IgD-negative memory B cell (primary cell): ENCODE data around the gene HTD2. TPM values are rescaled to one million over a fixed set of nuclear protein-coding genes. Genes with fewer than 3 reads are reported as not detected.
"Not testable (repeated sequence)": the region's sequence is repeated elsewhere in the genome, so short reads cannot be mapped to it uniquely, and the experiment has no call there.

Source experiments
- H3K27ac Mint-ChIP-seq, 3 donors: one replicate each; pipeline ENCODE4 v1.8.0; 2020 to 2022; ENCODE audit warnings: mild to moderate bottlenecking in 3 of 3, mixed read lengths in 3 of 3, moderate library complexity in 1 of 3
- H3K27me3 Mint-ChIP-seq: one replicate; pipeline ENCODE4 v1.8.0; 2021; ENCODE audit warnings: mixed read lengths
- H3K36me3 Mint-ChIP-seq: one replicate; pipeline ENCODE4 v1.8.0; 2020; ENCODE audit warnings: mild to moderate bottlenecking, mixed read lengths
- H3K4me1 Mint-ChIP-seq, 3 donors: one replicate each; pipeline ENCODE4 v1.8.0; 2020 to 2022; ENCODE audit warnings: mixed read lengths in 3 of 3, mild to moderate bottlenecking in 1 of 3
- H3K4me3 Mint-ChIP-seq, 4 donors: one replicate each; pipeline ENCODE4 v1.8.0; 2020 to 2022; ENCODE audit warnings: mild to moderate bottlenecking in 4 of 4, mixed read lengths in 4 of 4, moderate library complexity in 3 of 4
- H3K9me3 Mint-ChIP-seq, 3 donors: one replicate each; pipeline ENCODE4 v1.8.0; 2020 to 2021; ENCODE audit warnings: mixed read lengths in 3 of 3, mild to moderate bottlenecking in 1 of 3
- polyA plus RNA-seq: library from polyadenylated mRNA; unstranded; fragments of 300-500 nt; fragmentation: Illumina TruSeq; gene quantifications from one replicate; pipeline ENCODE4 v1.2.3, GENCODE V29; 2021

HTD2 gene
- polyA plus RNA-seq, 1 donor from 2014 or later: 21.1 TPM

DNA sequence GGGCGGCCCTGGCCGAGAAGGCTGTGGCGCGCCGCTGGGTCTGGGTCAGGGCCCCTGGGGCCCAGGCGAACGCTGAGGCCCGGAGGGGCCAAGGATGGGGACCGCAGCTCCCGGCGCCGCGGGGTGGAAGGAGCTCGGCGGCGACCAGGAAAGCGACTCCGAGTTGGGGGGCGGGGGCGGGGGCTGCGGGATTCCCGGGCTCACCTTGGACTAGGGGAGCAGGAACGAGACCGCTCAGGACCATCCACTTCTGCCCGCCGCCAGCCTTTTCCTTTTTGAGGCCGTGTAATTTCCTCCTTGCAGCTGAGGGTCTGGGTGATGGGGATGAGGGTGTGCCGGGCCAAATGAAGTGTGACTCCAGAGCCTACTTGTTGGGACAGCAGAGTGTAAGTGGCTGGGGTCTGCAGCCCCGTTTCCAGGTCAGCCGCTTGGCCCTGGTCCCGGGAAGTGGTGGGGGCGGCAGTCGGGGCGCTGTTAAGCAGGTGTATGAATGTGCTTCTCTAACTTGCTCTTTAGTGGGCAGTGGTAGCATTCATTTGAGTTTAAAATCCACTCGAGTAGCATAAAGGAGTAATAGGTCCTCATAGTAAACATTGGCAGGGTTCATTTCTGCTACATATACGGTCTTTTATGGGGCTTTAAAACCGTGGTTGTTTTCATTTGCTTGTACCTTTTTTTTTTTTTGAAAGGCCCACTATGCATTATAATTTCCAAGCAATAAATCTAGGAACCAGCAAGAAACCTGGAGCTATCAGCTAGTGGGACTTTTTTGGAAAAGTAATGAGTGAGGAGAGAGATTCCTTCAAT lies 27.1 kb downstream of the HTD2 start:
- H3K27ac Mint-ChIP-seq: peak overlapping the region; percentile 91 to 97 (median 97)
- no peaks in the 10 kb centered on the region for H3K9me3 Mint-ChIP-seq
- H3K27me3 Mint-ChIP-seq: no peaks in the 10 kb centered on the region
- H3K36me3 Mint-ChIP-seq: peaks cover 2% of the 10 kb centered on the region
- peaks cover 28 to 36% (median 32%) of the 10 kb centered on the region in 3 donors for H3K4me1 Mint-ChIP-seq
- peak overlapping the region; percentile 95 to 100 (median 100) for H3K4me3 Mint-ChIP-seq

DNA sequence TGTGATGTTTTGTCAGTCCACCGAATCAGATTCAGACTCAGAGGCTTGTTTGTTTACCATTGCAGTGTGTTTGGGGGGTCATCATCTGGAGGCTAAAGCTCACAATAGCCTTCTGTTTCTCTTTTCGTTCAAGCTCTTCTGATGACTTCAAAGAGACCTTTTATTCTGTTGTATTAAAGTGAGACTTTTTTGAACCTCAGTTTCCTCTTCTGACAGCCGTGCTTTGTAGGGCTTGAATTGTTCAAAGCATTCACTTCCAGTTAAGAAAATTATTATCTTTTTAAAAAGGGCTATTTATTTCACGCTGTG lies 27.6 kb downstream of the HTD2 start:
- peak overlapping the region; percentile 95 to 100 (median 100) for H3K4me3 Mint-ChIP-seq
- H3K4me1 Mint-ChIP-seq: peaks cover 34 to 41% (median 36%) of the 10 kb centered on the region in 3 donors
- H3K9me3 Mint-ChIP-seq: peaks cover 0 to 2% (median 0%) of the 10 kb centered on the region in 3 donors
- peaks cover 3% of the 10 kb centered on the region for H3K36me3 Mint-ChIP-seq
- peak overlapping the region; percentile 91 to 97 (median 97) for H3K27ac Mint-ChIP-seq
- no peaks in the 10 kb centered on the region for H3K27me3 Mint-ChIP-seq

DNA sequence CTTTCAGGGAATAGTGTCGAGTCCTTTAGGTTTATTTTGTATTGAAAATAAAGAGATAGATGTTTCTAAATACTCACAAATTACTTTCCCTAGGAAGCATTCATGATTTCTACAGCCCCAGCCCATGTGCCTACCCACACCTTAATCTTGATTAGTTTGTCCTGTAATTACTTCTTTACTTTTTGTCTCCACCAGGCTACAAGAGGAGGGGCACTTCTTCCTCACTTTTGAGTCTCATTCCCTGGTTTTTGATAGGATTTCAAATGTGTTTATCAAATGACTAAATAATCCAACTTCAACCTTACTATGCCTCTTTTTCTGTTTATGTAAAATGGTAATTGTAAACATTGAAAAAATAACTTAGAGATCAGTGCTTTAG lies 28.2 kb downstream of the HTD2 start:
- Mint-ChIP-seq H3K9me3 (peaks cover 0 to 2% (median 0%) of the 10 kb centered on the region in 3 donors), H3K36me3 (peaks cover 4% of the 10 kb centered on the region), H3K27ac (peak overlapping the region; percentile 91 to 97 (median 92)), H3K4me1 (peaks cover 39 to 46% (median 42%) of the 10 kb centered on the region in 3 donors), H3K27me3 (no peaks in the 10 kb centered on the region), H3K4me3 (peak overlapping the region; percentile 95 to 100 (median 100))

DNA sequence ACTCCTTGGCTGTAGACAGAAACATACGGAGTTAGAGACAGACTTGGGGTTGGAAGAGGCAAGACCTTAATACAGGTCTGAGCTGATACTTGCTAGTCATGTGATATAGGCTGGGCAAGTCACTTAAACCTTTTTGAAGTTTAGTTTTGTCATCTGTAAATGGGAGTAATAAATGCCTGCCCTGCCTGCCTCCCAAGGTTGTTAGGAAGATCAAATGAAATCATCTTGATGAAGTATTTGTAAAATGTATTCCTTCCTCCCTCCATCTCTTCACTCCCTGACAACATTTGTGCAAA lies 29.3 kb downstream of the HTD2 start:
- H3K4me3 Mint-ChIP-seq: peak overlapping the region; percentile 95 to 100 (median 100)
- peak overlapping the region; percentile 91 to 97 (median 92) for H3K27ac Mint-ChIP-seq
- peaks cover 3% of the 10 kb centered on the region for H3K36me3 Mint-ChIP-seq
- H3K4me1 Mint-ChIP-seq: peaks cover 41 to 46% (median 42%) of the 10 kb centered on the region in 3 donors
- H3K9me3 Mint-ChIP-seq: peaks cover 0 to 2% (median 0%) of the 10 kb centered on the region in 3 donors
- H3K27me3 Mint-ChIP-seq: no peaks in the 10 kb centered on the region

DNA sequence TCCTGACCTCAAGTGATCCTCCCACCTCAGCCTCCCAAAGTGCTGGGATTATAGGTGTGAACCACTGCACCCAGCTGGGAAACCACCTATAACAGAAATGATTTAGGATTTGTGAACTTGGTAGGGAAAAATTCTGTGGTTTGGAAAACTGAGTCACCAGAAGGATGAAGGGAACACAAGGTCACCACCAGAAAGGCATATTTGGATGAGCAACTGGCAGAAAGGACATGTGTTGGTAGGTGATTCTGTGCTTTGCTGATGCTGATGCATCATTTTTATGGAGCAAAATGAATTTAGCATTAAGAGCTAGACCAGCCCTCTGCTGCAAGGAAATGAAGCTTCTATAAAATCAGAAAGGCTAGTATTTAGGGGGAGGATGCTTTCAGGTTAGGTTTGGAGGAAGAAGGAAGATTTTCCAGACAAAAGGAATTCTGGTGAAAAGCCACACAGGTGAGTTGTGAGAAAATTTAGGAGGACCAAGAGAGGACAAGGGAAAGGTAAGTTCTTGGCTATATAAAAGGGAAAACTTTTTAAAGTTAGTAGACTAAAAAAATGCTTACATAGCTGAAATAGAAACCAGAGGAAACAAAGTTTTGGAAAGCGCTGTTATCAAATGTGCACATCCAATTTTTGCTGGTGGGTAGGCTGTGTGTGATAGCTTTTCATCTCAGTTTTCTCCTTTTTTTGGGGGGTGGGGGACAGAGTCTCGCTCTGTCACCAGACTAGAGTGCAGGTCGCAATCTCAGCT lies 30.0 kb downstream of the HTD2 start:
- Mint-ChIP-seq H3K4me1 (peaks cover 44 to 48% (median 46%) of the 10 kb centered on the region in 3 donors), H3K27me3 (no peaks in the 10 kb centered on the region), H3K9me3 (peaks cover 0 to 2% (median 0%) of the 10 kb centered on the region in 3 donors), H3K27ac (peak overlapping the region; percentile 64 to 97 (median 91)), H3K4me3 (peak overlapping the region in 3 of 4 donors; percentile 35 to 95 (median 76)), H3K36me3 (peaks cover 6% of the 10 kb centered on the region)

DNA sequence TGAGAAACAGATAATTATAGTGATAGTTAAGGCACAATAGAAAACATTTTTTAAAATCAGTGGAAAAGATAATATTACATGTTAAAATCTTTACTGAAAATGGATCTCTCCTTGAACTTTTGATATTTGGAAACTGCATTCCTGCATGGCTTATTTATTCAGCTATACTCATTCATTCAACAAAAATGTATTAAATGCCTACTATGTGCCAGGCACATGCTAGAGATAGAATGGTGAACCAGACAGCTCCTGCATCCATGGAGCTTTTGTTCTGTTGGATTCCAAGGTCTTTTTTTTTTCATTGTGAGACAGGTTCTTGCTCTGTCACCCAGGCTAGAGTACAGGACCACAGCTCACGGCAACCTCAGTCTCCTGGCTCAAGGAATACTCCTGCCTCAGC lies 30.9 kb downstream of the HTD2 start:
- Mint-ChIP-seq H3K27ac (peak overlapping the region in 2 of 3 donors; percentile 76 to 91), H3K36me3 (peaks cover 6% of the 10 kb centered on the region), H3K4me3 (peak overlapping the region in 2 of 4 donors; percentile 24 to 95), H3K4me1 (peaks cover 43 to 52% (median 46%) of the 10 kb centered on the region in 3 donors), H3K27me3 (no peaks in the 10 kb centered on the region), H3K9me3 (peaks cover 0 to 2% (median 0%) of the 10 kb centered on the region in 3 donors)

DNA sequence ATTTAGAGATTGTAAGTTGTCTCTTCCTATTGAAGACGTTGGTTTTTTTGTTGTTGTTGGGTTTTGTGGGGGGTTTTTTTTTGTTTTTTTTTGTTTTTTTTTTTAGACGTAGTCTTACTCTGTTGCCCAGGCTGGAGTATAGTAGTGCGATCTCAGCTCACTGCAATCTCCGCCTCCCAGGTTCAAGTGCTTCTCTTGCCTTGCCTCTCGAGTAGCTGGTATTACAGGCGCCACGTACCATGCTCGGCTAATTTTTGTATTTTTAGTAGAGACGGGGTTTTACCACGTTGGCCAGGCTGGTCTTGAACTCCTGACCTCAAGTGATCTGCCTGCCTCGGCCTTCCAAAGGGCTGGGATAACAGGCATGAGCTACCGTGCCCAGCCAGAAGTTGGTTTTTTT lies 32.8 kb downstream of the HTD2 start:
- not testable (repeated sequence) for H3K9me3 Mint-ChIP-seq, H3K27me3 Mint-ChIP-seq
- peaks cover 11% of the 10 kb centered on the region for H3K36me3 Mint-ChIP-seq
- peaks cover 43 to 66% (median 58%) of the 10 kb centered on the region in 3 donors for H3K4me1 Mint-ChIP-seq
- peak overlapping the region in 2 of 3 donors; percentile 91 to 94 for H3K27ac Mint-ChIP-seq
- H3K4me3 Mint-ChIP-seq: peak overlapping the region; percentile 54 to 90 (median 77)

DNA sequence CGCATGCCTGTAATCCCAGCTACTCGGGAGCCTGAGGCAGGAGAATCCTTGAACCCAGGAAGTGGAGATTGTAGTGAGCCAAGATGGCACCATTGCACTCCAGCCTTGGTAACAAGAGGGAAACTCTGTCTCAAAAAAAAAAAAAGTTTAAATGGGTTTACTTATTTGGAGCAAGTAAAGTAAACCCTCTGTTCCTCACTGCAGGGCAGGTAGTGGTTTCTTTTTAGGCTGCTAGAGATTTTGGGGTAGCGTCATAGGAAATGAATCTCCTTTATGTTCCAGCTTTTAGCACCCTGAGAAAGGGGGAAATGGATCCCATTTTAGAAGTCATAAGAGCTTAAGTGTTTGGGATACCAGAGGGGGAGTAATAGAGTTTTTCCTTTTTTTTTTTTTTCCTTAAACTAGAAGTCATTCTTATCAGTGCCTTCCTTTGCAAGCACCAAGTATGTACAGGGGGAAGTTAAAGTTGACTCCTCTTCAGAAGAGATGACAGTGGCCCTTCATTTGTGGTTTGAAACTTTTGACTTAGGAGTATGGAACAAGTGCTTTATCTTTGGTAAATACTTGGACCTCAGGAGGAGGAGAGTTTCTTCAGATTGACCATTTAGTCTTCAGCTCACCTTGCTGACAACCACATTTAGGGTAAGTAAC lies 34.4 kb downstream of the HTD2 start:
- peaks cover 0 to 2% (median 0%) of the 10 kb centered on the region in 3 donors for H3K9me3 Mint-ChIP-seq
- peaks cover 11% of the 10 kb centered on the region for H3K36me3 Mint-ChIP-seq
- peaks cover 38 to 68% (median 55%) of the 10 kb centered on the region in 3 donors for H3K4me1 Mint-ChIP-seq
- peak overlapping the region; percentile 46 to 89 (median 80) for H3K4me3 Mint-ChIP-seq
- peak overlapping the region; percentile 42 to 74 (median 73) for H3K27ac Mint-ChIP-seq
- H3K27me3 Mint-ChIP-seq: no peaks in the 10 kb centered on the region

DNA sequence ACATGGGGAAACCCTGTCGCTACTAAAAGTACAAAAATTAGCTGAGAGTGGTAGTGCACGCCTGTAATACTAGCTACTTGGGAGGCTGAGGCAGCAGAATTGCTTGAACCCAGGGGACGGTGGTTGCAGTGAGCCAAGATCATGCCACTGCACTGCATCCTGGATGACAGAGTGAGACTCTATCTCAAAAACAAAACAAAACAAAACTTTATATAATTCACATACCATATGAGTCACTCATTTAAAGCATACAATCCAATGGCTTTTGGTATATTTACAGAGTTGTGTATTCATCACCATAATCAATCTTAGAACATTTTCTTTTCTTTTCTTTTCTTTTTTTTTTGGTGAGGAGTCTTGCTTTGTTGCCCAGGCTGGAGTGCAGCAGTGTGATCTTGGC lies 35.1 kb downstream of the HTD2 start:
- Mint-ChIP-seq H3K27me3 (no peaks in the 10 kb centered on the region), H3K4me3 (peak overlapping the region in 2 of 4 donors; percentile 52 to 73), H3K4me1 (peaks cover 40 to 71% (median 56%) of the 10 kb centered on the region in 3 donors), H3K27ac (peak overlapping the region; percentile 42 to 74 (median 73)), H3K36me3 (peaks cover 13% of the 10 kb centered on the region), H3K9me3 (peaks cover 0 to 2% (median 0%) of the 10 kb centered on the region in 3 donors)

DNA sequence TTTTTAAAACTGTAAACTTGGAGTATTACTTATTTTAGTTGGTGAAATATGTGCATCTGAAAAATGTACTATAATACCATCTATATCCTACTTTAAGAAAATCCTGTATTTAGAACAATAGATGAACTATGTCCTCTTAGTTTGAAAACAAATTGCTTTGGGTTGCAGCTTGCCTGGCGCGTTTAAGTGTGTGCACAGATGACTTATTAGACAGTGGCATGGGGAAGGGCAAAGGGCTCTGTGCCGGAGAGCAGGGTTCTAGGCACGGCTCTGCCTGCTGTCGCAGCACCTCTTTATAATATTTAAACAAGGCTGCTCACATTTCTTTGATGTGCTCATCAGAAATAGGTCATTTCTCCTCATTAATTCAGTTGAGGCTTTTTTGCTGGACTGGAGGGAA lies 36.4 kb downstream of the HTD2 start:
- H3K36me3 Mint-ChIP-seq: peaks cover 13% of the 10 kb centered on the region
- H3K27ac Mint-ChIP-seq: peak overlapping the region in 1 of 3 donors; percentile 0
- H3K4me3 Mint-ChIP-seq: peak overlapping the region in 2 of 4 donors; percentile 81 to 88
- peaks cover 0 to 2% (median 0%) of the 10 kb centered on the region in 3 donors for H3K9me3 Mint-ChIP-seq
- peaks cover 46 to 68% (median 59%) of the 10 kb centered on the region in 3 donors for H3K4me1 Mint-ChIP-seq
- H3K27me3 Mint-ChIP-seq: no peaks in the 10 kb centered on the region

DNA sequence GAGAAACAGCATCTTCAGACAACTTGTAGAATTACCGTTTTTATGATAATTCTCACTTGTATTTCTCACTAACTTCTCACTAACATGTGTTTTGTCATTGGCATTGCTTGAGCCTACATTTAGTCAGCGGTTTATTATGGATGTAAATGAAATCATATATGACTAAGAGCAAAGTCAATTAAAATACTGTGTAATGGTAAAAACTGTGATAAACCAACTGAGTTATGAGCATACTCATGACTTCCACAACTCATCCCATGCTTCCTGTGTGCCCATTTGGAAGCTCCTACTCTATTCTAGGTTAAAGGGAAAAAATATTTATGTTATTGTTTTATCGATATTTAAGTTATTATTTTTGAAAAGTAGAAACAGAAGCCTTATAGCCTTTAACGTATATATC lies 39.1 kb downstream of the HTD2 start:
- Mint-ChIP-seq H3K27ac (no peak overlapping the region), H3K4me1 (peaks cover 51 to 76% (median 68%) of the 10 kb centered on the region in 3 donors), H3K36me3 (peaks cover 10% of the 10 kb centered on the region), H3K9me3 (no peaks in the 10 kb centered on the region), H3K27me3 (no peaks in the 10 kb centered on the region), H3K4me3 (peak overlapping the region in 1 of 4 donors; percentile 27)

DNA sequence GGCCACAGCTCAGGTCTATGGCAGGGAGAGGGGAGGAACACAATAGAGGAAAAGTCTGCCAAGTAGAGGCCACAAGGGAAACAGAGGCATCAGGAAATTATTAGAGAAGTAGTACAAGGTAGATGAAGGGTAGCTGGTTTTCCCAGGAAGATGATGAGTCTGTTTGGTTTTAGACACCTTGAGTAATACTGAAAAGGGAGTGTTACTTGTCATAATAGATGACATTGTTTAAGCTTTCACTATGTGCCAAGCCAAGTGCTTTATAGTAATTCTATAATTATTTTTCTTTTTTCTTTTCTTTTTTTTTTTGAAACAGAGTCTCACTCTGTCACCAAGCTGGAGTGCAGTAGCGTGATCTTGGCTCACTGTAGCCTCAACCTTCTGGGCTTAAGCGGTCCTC lies 40.0 kb downstream of the HTD2 start:
- no peaks in the 10 kb centered on the region for H3K27me3 Mint-ChIP-seq
- H3K4me1 Mint-ChIP-seq: peaks cover 50 to 74% (median 67%) of the 10 kb centered on the region in 3 donors
- peaks cover 7% of the 10 kb centered on the region for H3K36me3 Mint-ChIP-seq
- no peaks in the 10 kb centered on the region for H3K9me3 Mint-ChIP-seq
- no peak overlapping the region for H3K27ac Mint-ChIP-seq
- H3K4me3 Mint-ChIP-seq: peak overlapping the region in 2 of 4 donors; percentile 46 to 58

DNA sequence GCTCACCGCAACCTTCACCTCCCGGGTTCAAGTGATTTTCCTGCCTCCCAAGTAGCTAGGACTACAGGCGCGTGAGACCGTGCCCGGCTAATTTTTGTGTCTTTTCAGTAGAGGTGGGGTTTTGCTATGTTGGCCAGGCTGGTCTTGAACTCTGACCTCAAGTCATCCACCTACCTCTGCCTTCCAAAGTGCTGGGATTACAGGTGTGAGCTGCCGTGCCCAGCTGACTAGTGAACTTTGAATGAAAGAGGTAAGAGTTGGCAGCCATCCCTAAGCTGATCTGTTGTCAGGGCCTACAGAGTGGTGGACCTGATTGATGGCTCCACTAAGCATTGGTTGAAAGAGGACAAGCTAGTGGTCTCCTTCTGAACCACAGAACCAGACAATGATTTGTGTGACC lies 41.7 kb downstream of the HTD2 start:
- Mint-ChIP-seq H3K4me3 (peak overlapping the region; percentile 25 to 67 (median 39)), H3K9me3 (no peaks in the 10 kb centered on the region), H3K27ac (peak overlapping the region in 2 of 3 donors; percentile 18 to 23), H3K27me3 (no peaks in the 10 kb centered on the region), H3K4me1 (peaks cover 63 to 75% (median 74%) of the 10 kb centered on the region in 3 donors), H3K36me3 (peaks cover 11% of the 10 kb centered on the region)

DNA sequence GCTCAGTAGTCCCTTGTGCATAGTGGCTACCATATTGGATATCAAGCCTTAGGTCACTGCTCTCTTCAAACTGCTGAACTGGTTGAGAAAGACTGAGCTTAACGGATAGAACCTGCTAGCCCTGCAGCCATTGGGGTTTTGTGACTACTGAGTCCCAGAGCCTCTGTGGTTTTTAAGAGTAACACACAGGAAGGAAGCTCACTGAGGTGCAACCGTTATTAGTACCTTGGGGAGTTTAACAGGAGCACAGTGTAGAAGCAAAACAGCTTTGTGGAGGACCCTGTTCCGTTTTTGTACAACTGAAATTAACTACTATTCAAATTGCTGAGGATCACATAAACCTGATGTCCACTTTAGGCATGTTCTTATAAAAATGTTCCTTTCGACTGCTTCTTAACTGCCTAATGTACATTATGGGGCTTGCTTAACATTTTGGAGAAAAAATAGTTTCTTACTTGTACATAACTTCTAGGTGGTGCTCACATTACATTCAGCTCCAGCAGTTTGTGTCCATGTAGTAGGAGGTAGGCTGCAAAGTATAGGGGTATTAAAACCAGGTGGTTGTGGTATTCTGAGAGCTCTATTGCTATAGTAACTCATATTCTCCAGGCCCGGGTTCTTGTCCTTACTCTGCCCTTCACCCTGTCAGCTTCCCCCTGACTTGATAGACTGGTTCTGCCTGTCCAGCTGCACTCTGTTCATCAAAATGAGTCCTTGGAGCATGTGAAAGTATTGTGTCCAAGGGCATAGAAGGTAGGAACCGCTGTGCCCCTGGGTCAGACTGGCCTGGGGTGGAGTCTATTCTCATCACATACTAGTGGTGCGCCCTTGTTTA lies 43.7 kb downstream of the HTD2 start:
- Mint-ChIP-seq H3K27ac (peak overlapping the region; percentile 84 to 97 (median 89)), H3K4me1 (peaks cover 64 to 80% (median 79%) of the 10 kb centered on the region in 3 donors)

More for the DNA sequence above, 43.7 kb downstream of the HTD2 start:
- Mint-ChIP-seq H3K9me3 (no peaks in the 10 kb centered on the region), H3K4me3 (peak overlapping the region; percentile 44 to 81 (median 80)), H3K27me3 (no peaks in the 10 kb centered on the region), H3K36me3 (peaks cover 8% of the 10 kb centered on the region)
